Left lung (tissue), 10 donors: Measurements from ENCODE around the gene GPX5. TPM values are rescaled to one million over a fixed set of nuclear protein-coding genes. Genes with fewer than 3 reads are reported as not detected.
A peak's percentile ranks its signal among the peaks of the same experiment; 100 is the strongest.
"Not testable (repeated sequence)": the region's sequence is repeated elsewhere in the genome, so short reads cannot be mapped to it uniquely, and the experiment has no call there.

Source experiments
- ATAC-seq: fragments of 200-7000 bp; cut with Tn5 transposase; one replicate; pipeline ENCODE4 v1.9.1; 2020; ENCODE audit warnings: moderate library complexity
- DNase-seq, 4 donors: peaks; one replicate each; pipeline ENCODE4 v3.0.0-alpha.2; 2013 to 2020
- H3K27ac ChIP-seq, 2 donors: fragments of 200-600 bp; sonication (generic) in 1 of 2; one replicate each; pipeline versions ENCODE4 v1.5.0 to v1.8.0; 2020 to 2021
- H3K27me3 ChIP-seq, 2 donors: fragments of 200-600 bp; sonication (generic) in 1 of 2; one replicate each; pipeline versions ENCODE4 v1.5.0 to v1.8.0; 2020 to 2021
- H3K36me3 ChIP-seq, 2 donors: fragments of 200-600 bp; sonication (generic) in 1 of 2; one replicate each; pipeline versions ENCODE4 v1.5.0 to v1.8.0; 2020 to 2021
- H3K4me1 ChIP-seq, 2 donors: fragments of 200-600 bp; one replicate each; pipeline ENCODE4 v1.8.0; 2021
- H3K4me3 ChIP-seq, 2 donors: fragments of 200-600 bp; sonication (generic) in 1 of 2; one replicate each; pipeline versions ENCODE4 v1.5.0 to v1.8.0; 2020 to 2021; ENCODE audit warnings: mild to moderate bottlenecking in 1 of 2
- H3K9me3 ChIP-seq, 2 donors: fragments of 200-600 bp; sonication (generic) in 1 of 2; one replicate each; pipeline versions ENCODE4 v1.5.0 to v1.8.0; 2020 to 2021
- intact Hi-C, 2 donors: fragments of 100-400 bp; cut with DNase I; formaldehyde crosslinking; loops; one replicate each; pipeline versions ENCODE4 v1.11.2 to v1.14.2; 2022
- polyA plus RNA-seq, 6 donors: library from polyadenylated mRNA; unstranded; fragments of 120-200 nt; gene quantifications; one replicate each; pipeline ENCODE4 v1.2.1, GENCODE V29; 2013; ENCODE audit not compliant: insufficient read length in 6 of 6
- total RNA-seq, 2 donors: library from RNA; stranded (reverse); fragmentation: NEBNext Ultra II Directional; extraction: Animal tissue kit (Norgen Biotek cat#: 25700); gene quantifications; one replicate each; pipeline ENCODE4 v1.2.1, GENCODE V29; 2021
- TF ChIP-seq, protein P1 (sequence below), 2 donors: fragments of 200-600 bp; sonication (generic) in 1 of 2; IDR thresholded peaks; one replicate each; pipeline versions ENCODE4 v1.5.0 to v1.8.0; 2021; ENCODE audit warnings: antibody characterized with exemption in 2 of 2
- donor health status: DM: no; HTN: yes; CAD: no.
- donor health status: DM: no; HTN: no; CAD: no.

Gene GPX5
- total and polyA plus RNA-seq, 8 donors, result 0.11 to 0.31 (median 0.22) TPM; not detected in 4

DNA sequence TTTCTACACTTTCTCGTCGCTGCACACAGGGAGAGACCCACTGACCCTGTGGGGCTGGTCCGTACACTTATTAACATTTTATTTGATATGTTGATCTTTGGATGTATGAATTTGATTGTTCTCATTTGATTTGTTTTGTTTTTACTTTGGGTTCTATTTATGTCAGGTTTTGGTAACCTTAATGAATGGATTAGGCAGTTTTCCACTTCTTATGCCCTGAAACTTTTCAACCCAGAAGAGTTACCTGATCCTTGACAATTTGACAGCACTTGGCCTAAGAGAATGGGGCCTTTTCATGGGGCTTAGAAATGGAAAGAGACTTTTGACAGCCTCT, 33.7 kb upstream of the GPX5 start:
- Histone ChIP-seq H3K27ac (no peak overlapping the region), H3K4me1 (no peaks in the 10 kb centered on the region), H3K36me3 (no peaks in the 10 kb centered on the region), H3K9me3 (no peaks in the 10 kb centered on the region), H3K4me3 (no peak overlapping the region), H3K27me3 (peaks cover 0 to 73% of the 10 kb centered on the region in 2 donors)
- TF ChIP-seq, protein P1, sequence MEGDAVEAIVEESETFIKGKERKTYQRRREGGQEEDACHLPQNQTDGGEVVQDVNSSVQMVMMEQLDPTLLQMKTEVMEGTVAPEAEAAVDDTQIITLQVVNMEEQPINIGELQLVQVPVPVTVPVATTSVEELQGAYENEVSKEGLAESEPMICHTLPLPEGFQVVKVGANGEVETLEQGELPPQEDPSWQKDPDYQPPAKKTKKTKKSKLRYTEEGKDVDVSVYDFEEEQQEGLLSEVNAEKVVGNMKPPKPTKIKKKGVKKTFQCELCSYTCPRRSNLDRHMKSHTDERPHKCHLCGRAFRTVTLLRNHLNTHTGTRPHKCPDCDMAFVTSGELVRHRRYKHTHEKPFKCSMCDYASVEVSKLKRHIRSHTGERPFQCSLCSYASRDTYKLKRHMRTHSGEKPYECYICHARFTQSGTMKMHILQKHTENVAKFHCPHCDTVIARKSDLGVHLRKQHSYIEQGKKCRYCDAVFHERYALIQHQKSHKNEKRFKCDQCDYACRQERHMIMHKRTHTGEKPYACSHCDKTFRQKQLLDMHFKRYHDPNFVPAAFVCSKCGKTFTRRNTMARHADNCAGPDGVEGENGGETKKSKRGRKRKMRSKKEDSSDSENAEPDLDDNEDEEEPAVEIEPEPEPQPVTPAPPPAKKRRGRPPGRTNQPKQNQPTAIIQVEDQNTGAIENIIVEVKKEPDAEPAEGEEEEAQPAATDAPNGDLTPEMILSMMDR (IDR thresholded peaks at IDR 0.05), result no peak
- DNase-seq, result no peak
- intact Hi-C loops, result no loop called here
- no peak for ATAC-seq

DNA sequence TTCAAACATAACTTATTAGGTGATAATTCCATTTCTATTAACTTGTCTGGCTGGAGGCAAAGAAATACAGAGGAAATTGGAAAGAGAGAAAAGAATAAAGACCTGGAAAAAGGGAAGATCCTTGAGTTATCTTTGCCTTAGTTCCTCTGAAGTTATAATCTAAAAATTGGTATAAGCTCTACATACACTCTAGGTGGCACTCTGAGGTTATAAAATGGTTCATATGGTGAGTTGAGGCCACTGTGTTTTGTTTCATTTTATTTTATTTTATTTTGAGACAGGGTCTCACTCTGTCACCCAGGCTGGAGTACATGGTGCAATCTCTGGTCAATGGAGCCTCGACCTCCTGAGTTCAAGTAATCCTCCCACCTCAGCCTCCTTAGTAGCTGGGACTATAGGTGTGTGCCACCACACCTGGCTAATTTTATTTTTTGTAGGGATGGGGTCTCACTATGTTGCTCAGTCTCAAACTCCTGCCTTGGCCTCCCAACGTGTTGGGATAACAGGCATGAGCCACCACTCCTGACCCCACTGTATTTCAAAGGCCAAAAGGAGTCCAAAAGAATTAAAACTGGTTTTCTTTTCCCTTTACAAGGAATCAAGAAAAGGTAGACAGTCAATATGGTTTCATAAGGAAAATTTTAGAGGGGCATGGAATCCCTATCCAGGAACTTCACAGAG, 29.4 kb upstream of the GPX5 start:
- TF ChIP-seq, protein P1 (IDR thresholded peaks at IDR 0.05), result no peak
- peak in 1 of 4 donors; percentile 24 for DNase-seq
- no peaks in the 10 kb centered on the region for H3K4me1 ChIP-seq
- intact Hi-C loops, result no loop called here
- H3K4me3 ChIP-seq, result no peak overlapping the region
- no peak for ATAC-seq
- no peaks in the 10 kb centered on the region for H3K36me3 ChIP-seq
- no peak overlapping the region for H3K27ac ChIP-seq
- H3K27me3 ChIP-seq, result peaks cover 0 to 30% of the 10 kb centered on the region in 2 donors
- H3K9me3 ChIP-seq, result no peaks in the 10 kb centered on the region

DNA sequence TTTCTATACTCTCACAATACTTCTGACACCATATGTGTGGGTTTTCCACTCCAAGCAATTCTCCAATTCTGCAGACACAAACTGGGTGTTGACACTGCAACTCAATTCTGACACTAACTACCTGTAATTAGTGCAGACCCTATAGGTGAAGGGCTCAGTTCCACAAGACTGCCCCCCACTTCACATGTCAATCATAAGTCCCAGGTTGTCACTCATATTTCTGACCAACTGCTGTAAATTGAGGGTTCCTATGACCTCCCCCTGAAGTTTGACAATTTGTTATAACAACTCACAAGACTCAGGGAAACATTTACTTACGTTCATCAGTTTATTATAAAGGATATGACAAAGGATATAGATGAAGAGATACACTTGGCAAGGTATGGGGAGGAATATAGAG, 28.4 kb upstream of the GPX5 start:
- Histone ChIP-seq H3K27me3 (peaks cover 0 to 19% of the 10 kb centered on the region in 2 donors), H3K9me3 (no peaks in the 10 kb centered on the region), H3K4me1 (no peaks in the 10 kb centered on the region), H3K27ac (no peak overlapping the region), H3K36me3 (no peaks in the 10 kb centered on the region), H3K4me3 (no peak overlapping the region)
- DNase-seq (no peak), ATAC-seq (no peak)
- TF ChIP-seq, protein P1 (IDR thresholded peaks at IDR 0.05), result no peak
- intact Hi-C loops, result no loop called here

DNA sequence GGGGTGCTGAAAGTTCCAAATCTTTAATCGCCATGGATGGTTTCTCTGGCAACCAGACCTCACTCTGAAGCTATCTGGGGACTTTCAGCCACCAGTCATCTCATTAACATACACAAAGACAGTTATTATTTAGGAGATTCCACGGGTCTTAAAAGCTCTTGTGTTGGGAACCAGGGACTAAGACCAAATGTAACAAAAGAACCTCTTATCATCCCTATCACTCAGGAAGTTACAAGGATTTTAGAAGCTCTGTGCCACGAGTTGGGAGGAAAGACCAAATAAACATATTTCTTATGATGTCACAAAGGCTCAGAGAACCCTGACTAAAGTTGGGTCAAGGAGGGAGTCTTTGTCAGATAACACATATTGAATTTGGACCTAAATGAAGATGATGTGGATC, 27.8 kb upstream of the GPX5 start:
- Histone ChIP-seq H3K9me3 (no peaks in the 10 kb centered on the region), H3K27me3 (peaks cover 0 to 14% of the 10 kb centered on the region in 2 donors), H3K27ac (no peak overlapping the region), H3K36me3 (no peaks in the 10 kb centered on the region), H3K4me1 (no peaks in the 10 kb centered on the region), H3K4me3 (no peak overlapping the region)
- ATAC-seq (no peak), DNase-seq (no peak)
- intact Hi-C loops, result no loop called here
- TF ChIP-seq, protein P1 (IDR thresholded peaks at IDR 0.05), result no peak

DNA sequence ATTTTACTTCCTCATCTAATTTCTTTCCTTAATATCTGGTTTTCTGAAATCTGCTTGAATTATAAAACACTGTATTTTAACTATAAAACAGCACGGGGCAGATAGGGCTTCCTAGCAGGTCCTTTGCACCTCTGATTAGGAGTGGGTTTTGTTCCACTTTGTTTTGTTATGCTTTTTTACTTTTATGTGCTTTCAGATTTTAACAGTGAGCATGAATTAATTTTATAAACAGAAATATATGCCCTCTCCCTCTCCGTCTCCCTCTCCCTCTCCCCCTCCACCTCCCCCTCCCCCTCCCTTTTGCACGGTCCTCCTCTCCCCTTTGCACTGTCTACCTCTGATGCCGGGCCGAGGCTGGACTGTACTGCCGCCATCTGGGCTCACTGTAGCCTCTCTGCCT, 24.4 kb upstream of the GPX5 start:
- no peak overlapping the region for H3K27ac ChIP-seq
- intact Hi-C loops, result no loop called here
- H3K4me1 ChIP-seq, result no peaks in the 10 kb centered on the region
- TF ChIP-seq, protein P1 (IDR thresholded peaks at IDR 0.05), result no peak
- H3K9me3 ChIP-seq, result no peaks in the 10 kb centered on the region
- ATAC-seq (no peak), DNase-seq (no peak)
- no peaks in the 10 kb centered on the region for H3K36me3 ChIP-seq
- H3K27me3 ChIP-seq, result no peaks in the 10 kb centered on the region
- H3K4me3 ChIP-seq, result no peak overlapping the region

DNA sequence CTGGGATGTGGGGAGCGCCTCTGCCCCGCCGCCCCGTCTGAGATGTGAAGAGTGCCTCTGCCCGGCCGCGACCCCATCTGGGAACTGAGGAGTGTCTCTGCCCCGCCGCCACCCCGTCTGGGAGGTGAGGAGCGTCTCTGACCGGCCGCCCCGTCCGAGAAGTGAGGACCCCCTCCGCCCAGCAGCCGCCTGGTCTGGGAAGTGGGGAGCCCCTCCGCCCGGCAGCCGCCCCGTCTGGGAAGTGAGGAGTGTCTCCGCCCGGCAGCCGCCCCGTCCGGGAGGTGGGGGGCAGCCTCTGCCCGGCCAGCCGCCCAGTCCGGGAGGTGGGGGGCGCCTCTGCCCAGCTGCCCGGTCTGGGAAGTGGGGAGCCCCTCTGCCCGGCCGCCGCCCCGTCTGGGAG, 23.5 kb upstream of the GPX5 start:
- H3K36me3 ChIP-seq, H3K9me3 ChIP-seq, H3K27ac ChIP-seq, intact Hi-C loops, DNase-seq, H3K27me3 ChIP-seq, H3K4me1 ChIP-seq, ATAC-seq, H3K4me3 ChIP-seq: not testable (repeated sequence)

DNA sequence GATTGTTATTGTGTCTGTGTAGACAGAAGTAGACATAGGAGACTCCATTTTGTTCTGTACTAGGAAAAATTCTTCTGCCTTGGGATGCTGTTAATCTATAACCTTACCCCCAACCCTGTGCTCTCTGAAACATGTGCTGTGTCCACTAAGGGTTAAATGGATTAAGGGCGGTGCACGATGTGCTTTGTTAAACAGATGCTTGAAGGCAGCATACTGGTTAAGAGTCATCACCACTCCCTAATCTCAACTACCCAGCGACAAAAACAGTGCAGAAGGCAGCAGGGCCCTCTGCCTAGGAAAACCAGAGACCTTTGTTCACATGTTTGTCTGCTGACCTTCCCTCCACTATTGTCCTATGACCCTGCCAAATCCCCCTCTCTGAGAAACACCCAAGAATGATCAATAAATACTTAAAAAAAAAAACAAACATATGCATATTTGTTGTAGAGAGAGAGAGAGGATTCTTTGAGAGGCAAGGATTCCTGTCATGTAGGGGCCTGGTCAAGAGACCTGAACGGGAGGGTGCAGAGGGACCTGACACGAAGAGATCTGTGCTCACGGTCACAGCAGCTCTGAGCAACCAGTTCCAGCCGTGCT, 22.9 kb upstream of the GPX5 start:
- H3K27me3 ChIP-seq, H3K4me3 ChIP-seq, H3K27ac ChIP-seq, H3K36me3 ChIP-seq, intact Hi-C loops, DNase-seq, H3K9me3 ChIP-seq, H3K4me1 ChIP-seq, ATAC-seq: not testable (repeated sequence)
